Smooth muscle cell (in vitro differentiated cells): ENCODE data around the gene TTLL13. TPM values are rescaled to one million over a fixed set of nuclear protein-coding genes. Genes with fewer than 3 reads are reported as not detected.

Experiments used
- DNase-seq: peaks from one replicate; lab custom pipeline; 2025; ENCODE audit not compliant: unreplicated experiment; lab: John Stamatoyannopoulos, UW
- H2AFZ ChIP-seq: fragments of 200-600 bp; sonication (generic); 2 replicates; pipeline ENCODE4 v1.6.0; 2016; ENCODE audit warnings: antibody characterized with exemption, low read depth, mild to moderate bottlenecking
- H3F3A ChIP-seq: fragments of 200-600 bp; sonication (generic); 2 replicates; pipeline ENCODE4 v1.6.0; 2017; ENCODE audit warnings: antibody characterized with exemption, low read depth
- H3K27ac ChIP-seq: fragments of 200-600 bp; sonication (generic); 2 replicates; pipeline ENCODE4 v1.5.1; 2016; ENCODE audit warnings: low read depth, mild to moderate bottlenecking
- H3K27me3 ChIP-seq: fragments of 200-600 bp; sonication (generic); 2 replicates; pipeline ENCODE4 v1.6.1; 2016; ENCODE audit warnings: low read depth, mild to moderate bottlenecking
- H3K36me3 ChIP-seq: fragments of 200-600 bp; sonication (generic); 2 replicates; pipeline ENCODE4 v1.5.1; 2016; ENCODE audit warnings: low read depth
- H3K4me1 ChIP-seq: fragments of 200-600 bp; sonication (generic); 2 replicates; pipeline ENCODE4 v1.5.1; 2016; ENCODE audit warnings: low read depth
- H3K4me2 ChIP-seq: fragments of 200-600 bp; sonication (generic); 2 replicates; pipeline ENCODE4 v1.6.0; 2016; ENCODE audit warnings: mild to moderate bottlenecking
- H3K4me3 ChIP-seq: fragments of 200-600 bp; sonication (generic); 2 replicates; pipeline ENCODE4 v1.5.1; 2016; ENCODE audit warnings: mild to moderate bottlenecking
- H3K79me2 ChIP-seq: fragments of 200-600 bp; sonication (generic); 2 replicates; pipeline ENCODE4 v1.6.0; 2016; ENCODE audit warnings: low read depth, mild to moderate bottlenecking
- H3K9ac ChIP-seq: fragments of 200-600 bp; sonication (generic); 2 replicates; pipeline ENCODE4 v1.6.0; 2016; ENCODE audit warnings: low read depth
- H3K9me3 ChIP-seq: fragments of 200-600 bp; sonication (generic); replicated peaks from 2 replicates; pipeline ENCODE4 v1.5.1; 2016; ENCODE audit warnings: low read depth
- H4K20me1 ChIP-seq: fragments of 200-600 bp; sonication (generic); 2 replicates; pipeline ENCODE4 v1.6.0; 2016; ENCODE audit warnings: low read depth
- WGBS: methylation state at CpG from one replicate; pipeline ENCODE4 v1.1.7; 2016; ENCODE audit warnings: low lambda C conversion rate; 5-methylcytosine and 5-hydroxymethylcytosine counted together
- polyA plus RNA-seq: library from polyadenylated mRNA; unstranded; fragments of >200 nt; fragmentation: Nextera tagmentation; extraction: Ambion mirVana; gene quantifications from 2 replicates; pipeline ENCODE4 v1.2.1, GENCODE V29; 2016
- total RNA-seq: library from RNA; depleted of rRNA; stranded (reverse); fragments of >200 nt; gene quantifications from 2 replicates; pipeline ENCODE4 v1.2.3, GENCODE V29; 2014
- TF ChIP-seq, protein P1 (sequence below): fragments of 200-600 bp; sonication (generic); IDR thresholded peaks from 2 replicates; pipeline ENCODE4 v1.5.1; 2017; ENCODE audit warnings: borderline replicate concordance, mild to moderate bottlenecking, antibody characterized with exemption; ENCODE audit not compliant: insufficient read depth, poor library complexity, severe bottlenecking

Gene TTLL13
- total and polyA plus RNA-seq, 2 experiments from 2014 or later = 0.15 to 0.36 TPM

GRCh38 chr15:90223441-90224165, 25.8 kb upstream of the TTLL13 start:
- Histone ChIP-seq H3K27me3 (no peaks in the 10 kb centered on the region), H3K4me1 (no peaks in the 10 kb centered on the region), H3F3A (no peaks in the 10 kb centered on the region), H3K9me3 (no peaks in the 10 kb centered on the region), H2AFZ (no peak overlapping the region), H4K20me1 (peaks cover 9% of the 10 kb centered on the region), H3K9ac (no peak overlapping the region), H3K4me3 (no peak overlapping the region), H3K79me2 (peaks cover 3% of the 10 kb centered on the region), H3K27ac (no peak overlapping the region), H3K4me2 (no peak overlapping the region), H3K36me3 (no peaks in the 10 kb centered on the region)
- WGBS = 98% methylated on average over 22 of the region's 22 CpGs
- no peak for DNase-seq
- TF ChIP-seq, protein P1, sequence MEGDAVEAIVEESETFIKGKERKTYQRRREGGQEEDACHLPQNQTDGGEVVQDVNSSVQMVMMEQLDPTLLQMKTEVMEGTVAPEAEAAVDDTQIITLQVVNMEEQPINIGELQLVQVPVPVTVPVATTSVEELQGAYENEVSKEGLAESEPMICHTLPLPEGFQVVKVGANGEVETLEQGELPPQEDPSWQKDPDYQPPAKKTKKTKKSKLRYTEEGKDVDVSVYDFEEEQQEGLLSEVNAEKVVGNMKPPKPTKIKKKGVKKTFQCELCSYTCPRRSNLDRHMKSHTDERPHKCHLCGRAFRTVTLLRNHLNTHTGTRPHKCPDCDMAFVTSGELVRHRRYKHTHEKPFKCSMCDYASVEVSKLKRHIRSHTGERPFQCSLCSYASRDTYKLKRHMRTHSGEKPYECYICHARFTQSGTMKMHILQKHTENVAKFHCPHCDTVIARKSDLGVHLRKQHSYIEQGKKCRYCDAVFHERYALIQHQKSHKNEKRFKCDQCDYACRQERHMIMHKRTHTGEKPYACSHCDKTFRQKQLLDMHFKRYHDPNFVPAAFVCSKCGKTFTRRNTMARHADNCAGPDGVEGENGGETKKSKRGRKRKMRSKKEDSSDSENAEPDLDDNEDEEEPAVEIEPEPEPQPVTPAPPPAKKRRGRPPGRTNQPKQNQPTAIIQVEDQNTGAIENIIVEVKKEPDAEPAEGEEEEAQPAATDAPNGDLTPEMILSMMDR = no peak

DNA sequence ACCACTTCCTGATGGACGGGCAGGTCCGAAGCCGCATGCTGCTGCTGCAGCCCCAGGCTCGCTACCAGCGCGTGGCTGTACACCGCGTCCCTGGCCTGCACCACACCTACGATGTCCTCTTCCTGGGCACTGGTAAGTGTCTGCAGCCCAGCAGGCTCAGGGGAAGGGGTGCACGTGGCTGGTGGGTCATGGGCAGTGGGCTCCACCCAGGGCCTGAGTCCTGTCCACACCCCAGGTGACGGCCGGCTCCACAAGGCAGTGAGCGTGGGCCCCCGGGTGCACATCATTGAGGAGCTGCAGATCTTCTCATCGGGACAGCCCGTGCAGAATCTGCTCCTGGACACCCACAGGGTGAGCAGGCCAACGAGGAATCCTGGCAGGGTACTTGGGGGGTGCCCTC, 24.3 kb upstream of the TTLL13 start:
- TF ChIP-seq, protein P1 = no peak
- Histone ChIP-seq H2AFZ (no peak overlapping the region), H3F3A (no peaks in the 10 kb centered on the region), H3K27me3 (no peaks in the 10 kb centered on the region), H3K9ac (no peak overlapping the region), H3K9me3 (no peaks in the 10 kb centered on the region), H3K4me2 (no peak overlapping the region), H4K20me1 (no peaks in the 10 kb centered on the region), H3K27ac (no peak overlapping the region), H3K36me3 (no peaks in the 10 kb centered on the region), H3K4me3 (no peak overlapping the region), H3K79me2 (no peaks in the 10 kb centered on the region), H3K4me1 (no peaks in the 10 kb centered on the region)
- 95% methylated on average over 17 of the region's 17 CpGs for WGBS
- DNase-seq = no peak

- Histone ChIP-seq H3K79me2 (no peaks in the 10 kb centered on the region), H3K4me3 (no peak overlapping the region), H3K36me3 (no peaks in the 10 kb centered on the region), H3K27ac (no peak overlapping the region), H3K9ac (no peak overlapping the region), H2AFZ (no peak overlapping the region), H3K27me3 (no peaks in the 10 kb centered on the region), H3F3A (no peaks in the 10 kb centered on the region), H3K9me3 (no peaks in the 10 kb centered on the region), H3K4me2 (no peak overlapping the region), H4K20me1 (no peaks in the 10 kb centered on the region), H3K4me1 (no peaks in the 10 kb centered on the region)
- no peak for DNase-seq
- TF ChIP-seq, protein P1 = no peak
- WGBS = 97% methylated on average over 18 of the region's 18 CpGs
These were observed 23.7 kb upstream of the TTLL13 start for GRCh38 chr15:90225504-90226234.
